OCI-LY7 (cell line): ENCODE measurements around the gene CCDC85B. TPM values are rescaled to one million over a fixed set of nuclear protein-coding genes. Genes with fewer than 3 reads are reported as not detected.

Source experiments
- BruUV-seq: library from RNA; stranded (reverse); fragments of 400-500 nt; replicated peaks from 2 replicates; lab custom pipeline; 2021; lab: Mats Ljungman, UMichigan
- CTCF ChIA-PET: fragments of 300-600 bp; sonication (Branson Sonifier 250); formaldehyde crosslinking; loops from one replicate; lab custom pipeline; 2022; ENCODE audit warnings: antibody characterized with exemption; ENCODE audit not compliant: unreplicated experiment; lab: Charles Lee
- POLR2A ChIA-PET: fragments of 300-600 bp; sonication (Branson Sonifier 250); formaldehyde crosslinking; loops from one replicate; lab custom pipeline; 2022; ENCODE audit warnings: antibody characterized with exemption; lab: Charles Lee
- DNase-seq: peaks from one replicate; pipeline ENCODE4 v3.0.0-alpha.2; 2015; ENCODE audit warnings: low spot score
- H2AFZ ChIP-seq: fragments of 200-600 bp; sonication (generic), shearing (Covaris generic); 2 replicates; pipeline ENCODE4 v1.6.1; 2014; ENCODE audit warnings: mild to moderate bottlenecking, antibody characterized with exemption, low read length, moderate library complexity
- H3K27ac ChIP-seq: fragments of 200-600 bp; sonication (generic); 2 replicates; pipeline ENCODE4 v1.5.1; 2014; ENCODE audit warnings: mixed run types, low read depth, mild to moderate bottlenecking, moderate library complexity, low read length, inconsistent platforms; ENCODE audit not compliant: poor library complexity, severe bottlenecking
- H3K36me3 ChIP-seq: fragments of 200-600 bp; sonication (generic); 2 replicates; pipeline ENCODE4 v1.6.1; 2014; ENCODE audit warnings: mild to moderate bottlenecking, antibody characterized with exemption, low read length, moderate library complexity, mixed read lengths; ENCODE audit not compliant: insufficient read depth
- H3K4me1 ChIP-seq: fragments of 200-600 bp; sonication (generic); 2 replicates; pipeline ENCODE4 v1.5.1; 2014; ENCODE audit warnings: mild to moderate bottlenecking, low read length; ENCODE audit not compliant: insufficient read depth, poor library complexity, severe bottlenecking
- H3K4me2 ChIP-seq: fragments of 200-600 bp; sonication (generic); 2 replicates; pipeline ENCODE4 v1.6.1; 2014; ENCODE audit warnings: mild to moderate bottlenecking, low read length
- H3K4me3 ChIP-seq: fragments of 200-600 bp; sonication (generic); 2 replicates; pipeline ENCODE4 v1.5.1; 2014; ENCODE audit warnings: mild to moderate bottlenecking, low read depth, low read length; ENCODE audit not compliant: poor library complexity, severe bottlenecking
- H3K79me2 ChIP-seq: fragments of 200-600 bp; sonication (generic); 2 replicates; pipeline ENCODE4 v1.6.1; 2016; ENCODE audit warnings: low read depth, mild to moderate bottlenecking, low read length, moderate library complexity, mixed read lengths; ENCODE audit not compliant: insufficient read depth
- H3K9me2 ChIP-seq: fragments of 200-600 bp; sonication (generic); 2 replicates; pipeline ENCODE4 v1.6.1; 2016; ENCODE audit warnings: mild to moderate bottlenecking, low read length, mixed read lengths; ENCODE audit not compliant: insufficient read depth
- H3K9me3 ChIP-seq: fragments of 200-600 bp; sonication (generic); 2 replicates; pipeline ENCODE4 v1.6.1; 2014; ENCODE audit warnings: mild to moderate bottlenecking, mixed run types, low read length, mixed read lengths
- H4K20me1 ChIP-seq: fragments of 200-600 bp; sonication (generic); 2 replicates; pipeline ENCODE4 v1.6.1; 2014; ENCODE audit warnings: mild to moderate bottlenecking, antibody characterized with exemption, low read length, moderate library complexity, mixed read lengths; ENCODE audit not compliant: insufficient read depth
- CTCF ChIP-seq: fragments of 200-600 bp; sonication (generic); conservative IDR thresholded peaks from 2 replicates; pipeline ENCODE4 v1.5.1; 2014; ENCODE audit warnings: mild to moderate bottlenecking, antibody characterized with exemption, low read length, moderate library complexity, mixed read lengths
- EZH2phosphoT487 ChIP-seq: fragments of 200-600 bp; sonication (generic); IDR thresholded peaks from 2 replicates; pipeline ENCODE4 v1.6.1; 2018; ENCODE audit warnings: low read depth, borderline replicate concordance, mild to moderate bottlenecking, mixed run types, antibody characterized with exemption, low read length, moderate library complexity, mixed read lengths
- intact Hi-C: fragments of 100-400 bp; cut with micrococcal nuclease; formaldehyde crosslinking; loops from one replicate; pipeline ENCODE4 v1.10.0; 2022; ENCODE audit not compliant: unreplicated experiment
- total RNA-seq, 2 experiments: library from RNA; depleted of rRNA in 1 of 2; stranded (reverse); fragments of >200 nt in 1 of 2; shearing (Covaris generic) in 1 of 2; gene quantifications; 2 replicates each; pipeline ENCODE4 v1.2.3, GENCODE V29; 2014 to 2022

The CCDC85B gene
- total RNA-seq, 2 experiments from 2014 or later: 64.1 to 76.7 TPM

DNA sequence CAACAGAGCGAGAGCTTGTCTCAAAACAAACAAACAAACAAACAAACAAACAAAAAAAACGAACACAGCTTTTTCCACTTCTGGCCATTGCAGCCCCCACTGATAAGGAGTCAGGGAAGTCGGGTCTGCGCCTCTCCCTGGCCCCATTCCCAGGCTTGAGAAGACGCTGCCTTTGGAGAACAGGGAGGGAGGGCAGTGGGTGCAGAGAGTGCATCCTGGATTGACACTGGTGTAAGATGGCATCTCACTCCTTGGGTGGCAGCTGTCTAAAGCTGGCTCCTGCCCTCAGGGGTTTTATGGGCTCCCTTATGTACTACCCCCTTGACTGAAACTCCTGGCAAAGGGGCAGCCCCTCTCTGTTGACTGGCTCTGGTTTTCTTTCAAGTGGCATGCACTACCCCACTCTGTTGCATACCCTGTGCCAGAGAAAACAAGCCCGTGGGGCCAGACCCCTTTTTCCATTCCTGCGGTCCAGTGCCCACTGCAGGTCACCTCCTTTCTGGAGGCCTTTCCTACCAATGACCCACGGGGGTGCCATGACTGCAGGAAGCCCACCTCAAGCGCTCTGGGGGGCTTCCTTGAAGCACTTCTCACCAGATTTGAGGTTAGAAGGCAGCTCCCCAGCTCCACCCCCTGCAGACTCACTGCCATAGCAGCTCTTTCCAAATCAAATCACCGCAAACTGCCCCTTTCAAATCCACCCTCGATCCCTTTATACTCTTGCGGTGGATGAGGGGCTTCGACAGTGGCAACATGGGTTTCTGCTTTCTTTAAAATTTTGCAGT, 41.5 kb downstream of the CCDC85B start:
- Histone ChIP-seq H3K9me3 (no peaks in the 10 kb centered on the region), H3K27ac (no peak overlapping the region), H4K20me1 (no peaks in the 10 kb centered on the region), H3K4me2 (no peak overlapping the region), H3K36me3 (no peaks in the 10 kb centered on the region), H3K4me3 (no peak overlapping the region), H3K4me1 (peaks cover 16% of the 10 kb centered on the region), H2AFZ (peak overlapping the region; percentile 39), H3K9me2 (no peaks in the 10 kb centered on the region), H3K79me2 (no peaks in the 10 kb centered on the region)
- BruUV-seq: no TSS peak
- intact Hi-C loops: no loop called here
- no peak for DNase-seq
- ChIA-PET POLR2A (interaction anchor here (0.5 kb wide), 2 partner anchors 70 to 231 kb away, joined by 3 to 4 read pairs; partner anchors contain the start of genes BANF1 and EIF1AD), CTCF (no interaction called here)
- no peak; the same call in 1 of the 2 replicates for TF ChIP-seq CTCF

DNA sequence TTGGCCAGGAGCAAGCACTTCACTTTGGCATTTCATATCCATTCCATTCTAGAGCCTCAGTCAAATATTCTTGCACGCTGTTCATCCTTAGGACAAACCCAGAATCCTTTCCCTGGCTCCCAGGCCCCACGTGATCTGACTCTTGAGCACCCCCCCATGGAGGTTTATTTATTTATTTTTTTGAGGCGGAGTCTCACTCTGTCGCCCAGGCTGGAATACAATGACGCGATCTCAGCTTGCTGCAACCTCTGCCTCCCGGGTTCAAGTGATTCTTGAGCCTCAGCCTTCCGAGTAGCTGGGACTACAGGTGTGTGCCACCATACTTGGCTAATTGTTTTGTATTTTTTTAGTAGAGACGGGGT, 42.1 kb downstream of the CCDC85B start:
- CTCF ChIA-PET: no interaction called here
- POLR2A ChIA-PET: no interaction called here
- no peaks in the 10 kb centered on the region for H4K20me1 ChIP-seq
- TF ChIP-seq EZH2phosphoT487: no peak
- TF ChIP-seq CTCF: peak; percentile 56; the same call in 1 of the 2 replicates
- no peaks in the 10 kb centered on the region for H3K79me2 ChIP-seq
- H3K36me3 ChIP-seq: no peaks in the 10 kb centered on the region
- no TSS peak for BruUV-seq
- peak; percentile 22 for DNase-seq
- H3K9me3 ChIP-seq: no peaks in the 10 kb centered on the region
- no peak overlapping the region for H3K4me3 ChIP-seq
- intact Hi-C loops: no loop called here
- no peak overlapping the region for H2AFZ ChIP-seq
- no peak overlapping the region for H3K4me2 ChIP-seq
- no peak overlapping the region for H3K27ac ChIP-seq
- H3K9me2 ChIP-seq: no peaks in the 10 kb centered on the region
- H3K4me1 ChIP-seq: peaks cover 21% of the 10 kb centered on the region

DNA sequence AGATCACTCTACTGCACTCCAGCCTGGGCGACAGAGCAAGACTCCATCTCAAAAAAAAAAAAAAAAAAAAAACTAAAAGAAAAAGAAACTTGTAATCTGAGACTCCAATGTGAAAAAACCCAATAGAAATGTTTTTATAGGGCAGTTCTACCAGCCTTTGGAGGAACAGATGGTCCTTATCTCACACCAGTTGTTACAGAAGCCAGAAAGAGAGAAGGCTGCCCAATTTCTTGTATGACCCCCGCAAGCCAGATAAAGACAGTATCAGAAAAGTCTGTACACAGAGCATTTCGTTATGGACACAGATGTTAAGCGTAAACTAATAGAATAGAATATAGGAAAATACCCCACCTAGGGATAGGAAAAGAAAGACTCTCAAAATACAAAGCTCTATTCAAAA, 43.5 kb downstream of the CCDC85B start:
- POLR2A ChIA-PET: no interaction called here
- intact Hi-C loops: no loop called here
- Histone ChIP-seq H3K4me1 (peaks cover 7% of the 10 kb centered on the region), H3K4me2 (no peak overlapping the region), H3K4me3 (no peak overlapping the region), H3K27ac (no peak overlapping the region), H3K36me3 (no peaks in the 10 kb centered on the region), H4K20me1 (no peaks in the 10 kb centered on the region), H3K9me2 (no peaks in the 10 kb centered on the region), H3K9me3 (no peaks in the 10 kb centered on the region), H3K79me2 (no peaks in the 10 kb centered on the region), H2AFZ (no peak overlapping the region)
- BruUV-seq: no TSS peak
- DNase-seq: no peak
- CTCF ChIA-PET: no interaction called here
- TF ChIP-seq EZH2phosphoT487 (no peak), CTCF (no peak)
